Kidney (tissue), 14 donors: ENCODE data around the gene CLCNKA. TPM values are rescaled to one million over a fixed set of nuclear protein-coding genes. Genes with fewer than 3 reads are reported as not detected.

Experiments used
- DNase-seq, 5 donors: peaks; one replicate each; pipeline ENCODE4 v3.0.0-alpha.2; 2013 to 2020
- FAIRE-seq: peaks from 2 replicates; lab custom pipeline; 2012; peaks lifted over from hg19 to GRCh38; lab: Jason Lieb, UNC
- H3K27ac ChIP-seq, 2 donors: one replicate each; pipeline ENCODE4 v1.7.0; 2013; ENCODE audit warnings: low read depth in 2 of 2, low read length in 2 of 2, inconsistent platforms in 1 of 2
- H3K27me3 ChIP-seq: one replicate; pipeline ENCODE4 v1.7.1; 2013; ENCODE audit warnings: low read length, inconsistent platforms; ENCODE audit not compliant: control insufficient read depth, insufficient read depth
- H3K36me3 ChIP-seq, 3 donors: one replicate each; pipeline versions ENCODE4 v1.7.0 to v1.7.1; 2013; ENCODE audit warnings: low read length in 3 of 3, control low read depth in 1 of 3, inconsistent platforms in 1 of 3; ENCODE audit not compliant: insufficient read depth in 3 of 3, control insufficient read depth in 2 of 3
- H3K4me1 ChIP-seq, 3 donors: one replicate each; pipeline versions ENCODE4 v1.7.0 to v1.7.1; 2013; ENCODE audit warnings: low read length in 3 of 3, inconsistent platforms in 1 of 3, low read depth in 1 of 3; ENCODE audit not compliant: control insufficient read depth in 2 of 3, insufficient read depth in 2 of 3
- H3K4me3 ChIP-seq, 3 donors: one replicate each; pipeline versions ENCODE4 v1.7.0 to v1.8.1; 2013; ENCODE audit warnings: low read length in 3 of 3, control low read depth in 1 of 3, inconsistent platforms in 1 of 3
- H3K9ac ChIP-seq, 3 donors: one replicate each; pipeline versions ENCODE4 v1.7.0 to v1.7.1; 2013; ENCODE audit warnings: low read length in 3 of 3, control low read depth in 1 of 3, inconsistent platforms in 1 of 3
- H3K9me3 ChIP-seq, 3 donors: one replicate each; pipeline versions ENCODE4 v1.7.0 to v1.7.1; 2013; ENCODE audit warnings: low read length in 3 of 3, control low read depth in 1 of 3, inconsistent platforms in 1 of 3; ENCODE audit not compliant: control insufficient read depth in 2 of 3, insufficient read depth in 1 of 3
- intact Hi-C: fragments of 100-400 bp; cut with DNase I; formaldehyde crosslinking; loops from one replicate; pipeline ENCODE4 v1.11.1; 2022
- polyA plus RNA-seq: library from polyadenylated mRNA; stranded (reverse); fragments of 350-450 nt; fragmentation: Illumina TruSeq; extraction: RNeasy Lipid Tissue Mini Kit (QIAGEN cat#74804); gene quantifications from one replicate; pipeline ENCODE4 v1.2.3, GENCODE V29; 2014; ENCODE audit warnings: low read depth, low replicate concordance; ENCODE audit not compliant: insufficient read depth
- total RNA-seq: library from RNA; stranded (reverse); fragmentation: NEBNext Ultra II Directional; extraction: Animal tissue kit (Norgen Biotek cat#: 25700); gene quantifications from one replicate; pipeline ENCODE4 v1.2.1, GENCODE V29; 2021
- TF ChIP-seq, protein P1 (sequence below): IDR thresholded peaks from 3 replicates; pipeline ENCODE4 v1.5.1; 2012; ENCODE audit warnings: mild to moderate bottlenecking, moderate library complexity, borderline replicate concordance; ENCODE audit not compliant: insufficient read depth; ENCODE audit errors: extremely low read depth
- donor health status: control.
- donor health status: control.
- donor health status: control.
- donor health status: control.
- donor health status: control.
- donor health status: DM: yes; HTN: yes; CAD: no.
- donor health status: Normal renal cell carcinoma (clear cell type).

CLCNKA gene
- total and polyA plus RNA-seq, 2 donors from 2014 or later, result 7.8 to 187 TPM

DNA sequence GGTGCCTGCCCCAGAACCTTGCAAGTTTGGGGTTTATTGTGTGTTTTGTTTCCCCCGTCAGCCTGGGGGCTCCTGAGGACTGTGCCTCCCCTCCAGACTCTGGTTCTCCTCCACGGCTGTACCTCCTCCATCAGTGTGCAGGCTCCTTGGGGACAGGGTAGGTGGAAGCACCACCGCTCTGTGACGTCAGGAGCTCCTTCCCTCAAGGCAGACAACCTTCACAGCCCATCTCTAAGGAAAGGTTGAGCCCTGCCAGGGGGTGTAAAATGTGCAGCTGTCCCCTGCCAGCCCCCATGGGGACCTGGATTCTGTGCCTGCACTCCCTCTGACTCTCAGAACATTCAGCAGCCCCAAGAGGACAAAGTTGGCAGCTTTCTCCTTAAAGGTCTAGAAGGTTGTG lies 3.5 kb upstream of the CLCNKA start:
- intact Hi-C loops, result no loop called here
- Histone ChIP-seq H3K27me3 (no peaks in the 10 kb centered on the region), H3K9ac (peak overlapping the region in 2 of 3 donors; percentile 58 to 68), H3K4me3 (no peak overlapping the region), H3K4me1 (peaks cover 0 to 43% (median 10%) of the 10 kb centered on the region in 3 donors), H3K27ac (peak overlapping the region; percentile 83 to 95), H3K36me3 (no peaks in the 10 kb centered on the region), H3K9me3 (no peaks in the 10 kb centered on the region)
- TF ChIP-seq, protein P1, sequence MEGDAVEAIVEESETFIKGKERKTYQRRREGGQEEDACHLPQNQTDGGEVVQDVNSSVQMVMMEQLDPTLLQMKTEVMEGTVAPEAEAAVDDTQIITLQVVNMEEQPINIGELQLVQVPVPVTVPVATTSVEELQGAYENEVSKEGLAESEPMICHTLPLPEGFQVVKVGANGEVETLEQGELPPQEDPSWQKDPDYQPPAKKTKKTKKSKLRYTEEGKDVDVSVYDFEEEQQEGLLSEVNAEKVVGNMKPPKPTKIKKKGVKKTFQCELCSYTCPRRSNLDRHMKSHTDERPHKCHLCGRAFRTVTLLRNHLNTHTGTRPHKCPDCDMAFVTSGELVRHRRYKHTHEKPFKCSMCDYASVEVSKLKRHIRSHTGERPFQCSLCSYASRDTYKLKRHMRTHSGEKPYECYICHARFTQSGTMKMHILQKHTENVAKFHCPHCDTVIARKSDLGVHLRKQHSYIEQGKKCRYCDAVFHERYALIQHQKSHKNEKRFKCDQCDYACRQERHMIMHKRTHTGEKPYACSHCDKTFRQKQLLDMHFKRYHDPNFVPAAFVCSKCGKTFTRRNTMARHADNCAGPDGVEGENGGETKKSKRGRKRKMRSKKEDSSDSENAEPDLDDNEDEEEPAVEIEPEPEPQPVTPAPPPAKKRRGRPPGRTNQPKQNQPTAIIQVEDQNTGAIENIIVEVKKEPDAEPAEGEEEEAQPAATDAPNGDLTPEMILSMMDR, result no peak
- no peak for DNase-seq
- FAIRE-seq, result no peak

DNA sequence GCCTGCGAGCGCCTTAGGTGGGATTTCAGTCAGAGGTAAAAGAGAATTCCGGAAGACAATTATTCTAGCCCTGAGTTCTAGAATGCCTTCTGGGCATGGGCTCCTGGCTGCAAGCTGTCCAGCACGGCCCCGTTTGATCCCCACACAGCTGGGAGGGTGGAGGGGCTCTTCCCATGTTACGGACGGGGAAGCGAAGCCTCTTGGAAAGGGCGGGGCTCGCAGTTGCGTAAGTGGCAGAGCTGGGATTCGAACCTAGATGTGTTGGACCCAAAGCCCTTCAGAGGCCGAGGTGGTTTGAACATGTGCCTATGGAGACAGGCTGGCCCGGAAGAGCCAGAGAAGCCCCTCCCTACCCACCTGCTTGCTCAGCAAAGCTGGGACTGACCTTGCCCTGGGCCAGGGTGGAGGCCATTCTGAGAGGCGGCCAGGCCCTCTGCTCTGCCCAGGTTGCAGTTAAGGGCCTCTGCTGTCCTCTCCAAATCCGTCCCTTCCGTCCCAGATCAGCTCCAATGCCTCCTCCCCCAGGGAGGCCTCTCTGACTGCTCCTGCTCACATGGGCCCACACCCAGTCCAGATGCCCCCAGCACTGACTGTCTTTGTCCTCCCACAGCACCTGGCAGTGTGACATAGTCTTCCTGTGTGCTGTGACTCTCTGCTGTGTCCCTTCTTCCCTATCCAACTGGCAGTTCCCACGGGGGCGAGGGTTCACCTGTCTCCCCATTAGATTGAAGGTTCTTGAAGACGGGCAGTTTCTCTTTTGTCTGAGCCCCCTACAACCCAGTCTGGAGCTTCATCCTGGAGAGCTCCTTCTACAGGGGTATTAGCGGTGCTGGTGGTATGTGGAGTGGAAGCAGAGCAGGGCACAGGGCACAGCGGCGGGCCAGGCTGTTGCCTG lies 2.8 kb upstream of the CLCNKA start:
- H3K27me3 ChIP-seq, result no peaks in the 10 kb centered on the region
- no peak for FAIRE-seq
- TF ChIP-seq, protein P1, result no peak
- intact Hi-C loops, result no loop called here
- no peaks in the 10 kb centered on the region for H3K9me3 ChIP-seq
- H3K4me1 ChIP-seq, result peaks cover 0 to 44% (median 7%) of the 10 kb centered on the region in 3 donors
- peak overlapping the region in 1 of 3 donors; percentile 61 for H3K9ac ChIP-seq
- no peak overlapping the region for H3K4me3 ChIP-seq
- H3K36me3 ChIP-seq, result no peaks in the 10 kb centered on the region
- H3K27ac ChIP-seq, result peak overlapping the region; percentile 83 to 95
- DNase-seq, result peak in 1 of 5 donors; percentile 50

DNA sequence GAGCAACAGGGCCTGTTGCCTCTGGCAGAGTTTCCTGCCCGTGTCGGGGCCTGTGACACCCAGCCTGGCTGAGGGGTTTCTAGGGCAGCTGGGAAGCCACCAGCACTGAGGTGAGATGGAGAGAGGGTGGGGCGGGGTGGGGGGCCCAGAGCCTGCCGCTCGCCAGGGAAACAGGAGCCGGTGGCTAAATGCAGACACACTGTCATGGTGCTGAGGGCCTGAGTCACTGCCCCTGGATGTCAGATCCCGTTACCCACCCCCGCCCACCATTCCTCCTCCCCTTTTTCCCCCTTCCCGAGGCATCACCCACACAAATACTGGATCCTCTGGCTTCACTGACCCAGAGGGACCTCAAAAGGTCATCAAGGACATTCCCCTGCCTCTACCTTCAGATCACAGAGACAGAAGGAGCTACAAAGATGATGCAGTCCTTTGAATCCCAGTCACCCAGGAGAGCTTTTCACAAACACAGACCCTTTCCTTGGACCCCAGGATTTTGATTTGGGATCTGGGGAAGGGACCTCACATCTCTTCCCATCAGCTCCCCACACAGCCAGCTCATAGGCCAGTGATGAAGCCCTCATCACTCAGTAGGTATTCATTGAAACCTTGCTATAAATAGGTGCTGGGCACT lies 2.1 kb upstream of the CLCNKA start:
- Histone ChIP-seq H3K36me3 (no peaks in the 10 kb centered on the region), H3K4me3 (no peak overlapping the region), H3K27me3 (no peaks in the 10 kb centered on the region), H3K9ac (peak overlapping the region in 1 of 3 donors; percentile 13), H3K27ac (peak overlapping the region; percentile 83 to 95), H3K4me1 (peaks cover 0 to 38% (median 0%) of the 10 kb centered on the region in 3 donors), H3K9me3 (no peaks in the 10 kb centered on the region)
- DNase-seq (peak in 3 of 5 donors; percentile 60 to 62 (median 62)), FAIRE-seq (no peak)
- intact Hi-C loops, result no loop called here
- TF ChIP-seq, protein P1, result no peak
